Lower leg skin (tissue), 3 donors: ENCODE results near the gene FASTK.

Source experiments
- POLR2A ChIP-seq, 2 donors: fragments of 450-650 bp; IDR thresholded peaks; one replicate each; pipeline ENCODE4 v1.6.1; 2016 to 2017; ENCODE audit warnings: antibody characterized with exemption in 2 of 2, mild to moderate bottlenecking in 1 of 2, moderate library complexity in 1 of 2
- TF ChIP-seq, protein P1 (sequence below), 3 donors: fragments of 450-650 bp; IDR thresholded peaks; one replicate each; pipeline ENCODE4 v1.5.1; 2016; ENCODE audit warnings: antibody characterized with exemption in 3 of 3, mild to moderate bottlenecking in 3 of 3, moderate library complexity in 2 of 3

- no peak for TF ChIP-seq POLR2A (IDR thresholded peaks at IDR 0.05)
- TF ChIP-seq, protein P1, sequence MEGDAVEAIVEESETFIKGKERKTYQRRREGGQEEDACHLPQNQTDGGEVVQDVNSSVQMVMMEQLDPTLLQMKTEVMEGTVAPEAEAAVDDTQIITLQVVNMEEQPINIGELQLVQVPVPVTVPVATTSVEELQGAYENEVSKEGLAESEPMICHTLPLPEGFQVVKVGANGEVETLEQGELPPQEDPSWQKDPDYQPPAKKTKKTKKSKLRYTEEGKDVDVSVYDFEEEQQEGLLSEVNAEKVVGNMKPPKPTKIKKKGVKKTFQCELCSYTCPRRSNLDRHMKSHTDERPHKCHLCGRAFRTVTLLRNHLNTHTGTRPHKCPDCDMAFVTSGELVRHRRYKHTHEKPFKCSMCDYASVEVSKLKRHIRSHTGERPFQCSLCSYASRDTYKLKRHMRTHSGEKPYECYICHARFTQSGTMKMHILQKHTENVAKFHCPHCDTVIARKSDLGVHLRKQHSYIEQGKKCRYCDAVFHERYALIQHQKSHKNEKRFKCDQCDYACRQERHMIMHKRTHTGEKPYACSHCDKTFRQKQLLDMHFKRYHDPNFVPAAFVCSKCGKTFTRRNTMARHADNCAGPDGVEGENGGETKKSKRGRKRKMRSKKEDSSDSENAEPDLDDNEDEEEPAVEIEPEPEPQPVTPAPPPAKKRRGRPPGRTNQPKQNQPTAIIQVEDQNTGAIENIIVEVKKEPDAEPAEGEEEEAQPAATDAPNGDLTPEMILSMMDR (IDR thresholded peaks at IDR 0.05): no peak
Measured at GRCh38 chr7:151113344-151114150, 32.9 kb upstream of the FASTK start.
